B cell (primary cell): ENCODE measurements around the gene COX6B2.

Source experiments
- EZH2 ChIP-seq: IDR thresholded peaks from 2 replicates; pipeline ENCODE4 v1.6.1; 2012; ENCODE audit warnings: borderline replicate concordance, low read depth, mild to moderate bottlenecking, moderate library complexity, low read length; ENCODE audit not compliant: insufficient read depth, poor library complexity, severe bottlenecking
- TF ChIP-seq, protein P1 (sequence below): fragments of 200-600 bp; IDR thresholded peaks from one replicate; pipeline ENCODE4 v1.8.0; 2022; ENCODE audit warnings: antibody characterized with exemption, mild to moderate bottlenecking

DNA sequence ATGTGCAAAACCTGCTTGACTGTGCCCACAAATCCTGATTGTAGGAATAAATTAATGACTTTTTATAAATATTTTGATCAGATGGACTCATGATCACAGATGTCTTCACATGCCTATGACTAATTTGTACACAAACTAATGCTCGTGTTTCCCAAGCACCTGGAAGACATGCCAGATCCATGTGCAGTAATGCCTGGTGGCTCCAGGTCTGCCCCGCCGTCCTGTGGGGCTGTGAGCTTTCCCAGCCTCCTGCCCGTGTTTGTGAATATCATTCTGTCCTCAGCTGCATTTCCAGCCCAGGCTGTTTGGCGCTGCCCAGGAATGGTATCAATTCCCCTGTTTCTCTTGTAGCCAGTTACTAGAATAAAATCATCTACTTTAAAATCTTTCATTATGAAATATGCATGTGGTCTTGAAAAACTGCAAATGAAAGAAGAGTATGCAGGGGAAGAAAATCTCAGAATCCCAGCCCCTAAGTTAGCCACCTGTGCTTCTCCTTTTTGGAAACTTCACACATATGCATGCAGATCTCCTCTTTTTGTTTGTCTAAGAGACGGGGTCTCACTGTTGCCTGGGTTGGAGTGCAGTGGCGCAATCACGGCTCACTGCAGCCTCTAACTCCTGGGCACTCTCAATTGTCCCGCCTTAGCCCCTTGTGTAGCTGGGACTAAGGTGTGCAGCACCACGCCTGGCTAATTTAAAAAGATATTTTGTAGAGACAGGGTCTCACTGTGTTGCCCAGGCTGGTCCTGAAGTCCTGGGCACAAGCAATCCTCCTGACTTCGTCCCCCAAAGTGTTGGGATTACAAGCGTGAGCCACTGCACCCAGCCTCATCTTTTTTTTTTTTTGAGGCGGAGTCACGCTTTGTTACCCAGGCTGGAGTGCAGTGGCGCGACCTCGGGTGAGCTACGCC is 37.4 kb upstream of the COX6B2 start:
- TF ChIP-seq, protein P1, sequence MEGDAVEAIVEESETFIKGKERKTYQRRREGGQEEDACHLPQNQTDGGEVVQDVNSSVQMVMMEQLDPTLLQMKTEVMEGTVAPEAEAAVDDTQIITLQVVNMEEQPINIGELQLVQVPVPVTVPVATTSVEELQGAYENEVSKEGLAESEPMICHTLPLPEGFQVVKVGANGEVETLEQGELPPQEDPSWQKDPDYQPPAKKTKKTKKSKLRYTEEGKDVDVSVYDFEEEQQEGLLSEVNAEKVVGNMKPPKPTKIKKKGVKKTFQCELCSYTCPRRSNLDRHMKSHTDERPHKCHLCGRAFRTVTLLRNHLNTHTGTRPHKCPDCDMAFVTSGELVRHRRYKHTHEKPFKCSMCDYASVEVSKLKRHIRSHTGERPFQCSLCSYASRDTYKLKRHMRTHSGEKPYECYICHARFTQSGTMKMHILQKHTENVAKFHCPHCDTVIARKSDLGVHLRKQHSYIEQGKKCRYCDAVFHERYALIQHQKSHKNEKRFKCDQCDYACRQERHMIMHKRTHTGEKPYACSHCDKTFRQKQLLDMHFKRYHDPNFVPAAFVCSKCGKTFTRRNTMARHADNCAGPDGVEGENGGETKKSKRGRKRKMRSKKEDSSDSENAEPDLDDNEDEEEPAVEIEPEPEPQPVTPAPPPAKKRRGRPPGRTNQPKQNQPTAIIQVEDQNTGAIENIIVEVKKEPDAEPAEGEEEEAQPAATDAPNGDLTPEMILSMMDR, result no peak
- TF ChIP-seq EZH2, result no peak
